Measurements from ENCODE around the gene CDC42SE2.
"Not testable (repeated sequence)": the region's sequence is repeated elsewhere in the genome, so short reads cannot be mapped to it uniquely, and the experiment has no call there.

The CDC42SE2 gene

GRCh38 chr5:131252824-131253171, 11.1 kb upstream of the CDC42SE2 start:
- H3K4me3 ChIP-seq (ENCODE audit: low read depth, low read length, poor library complexity, severe bottlenecking), result peak overlapping the region; percentile 63
- H3K79me2 ChIP-seq (ENCODE audit: insufficient read depth, low read length), result no peaks in the 10 kb centered on the region
- H3K4me2 ChIP-seq (ENCODE audit: low read length), result peak overlapping the region; percentile 90

GRCh38 chr5:131254025-131254424, 9.8 kb upstream of the CDC42SE2 start:
- peaks cover 31% of the 10 kb centered on the region for H3K36me3 ChIP-seq (ENCODE audit: insufficient read depth, low read length)
- not testable (repeated sequence) for H3K4me2 ChIP-seq (ENCODE audit: low read length); H3K9me2 ChIP-seq (ENCODE audit: low read depth, low read length); H3K9ac ChIP-seq (ENCODE audit: low read length); H3K79me2 ChIP-seq (ENCODE audit: insufficient read depth, low read length); H3F3A ChIP-seq (ENCODE audit: insufficient read depth, low read length); H4K20me1 ChIP-seq (ENCODE audit: insufficient read depth, low read length); H3K27me3 ChIP-seq (ENCODE audit: insufficient read depth, low read length); H2AFZ ChIP-seq (ENCODE audit: low read length); H3K4me3 ChIP-seq (ENCODE audit: low read depth, low read length, poor library complexity, severe bottlenecking); H3K9me3 ChIP-seq (ENCODE audit: low read length)
- peak overlapping the region; percentile 92 for H3K27ac ChIP-seq (ENCODE audit: low read depth, low read length, poor library complexity, severe bottlenecking)
- peaks cover 87% of the 10 kb centered on the region for H3K4me1 ChIP-seq (ENCODE audit: insufficient read depth, low read length, severe bottlenecking)

More at GRCh38 chr5:131252824-131253171, 11.1 kb upstream of the CDC42SE2 start:
- peak overlapping the region; percentile 75; the same call in 1 of the 2 replicates for H2AFZ ChIP-seq (ENCODE audit: low read length)
- H3K27me3 ChIP-seq (ENCODE audit: insufficient read depth, low read length), result no peaks in the 10 kb centered on the region
- TF ChIP-seq CTCF (IDR thresholded peaks at IDR 0.05; ENCODE audit: low read length) (no peak), EZH2 (IDR thresholded peaks at IDR 0.05; ENCODE audit: borderline replicate concordance, low read length) (no peak)
- H3K9ac ChIP-seq (ENCODE audit: low read length), result peak overlapping the region; percentile 77
- peak overlapping the region; percentile 92 for H3K27ac ChIP-seq (ENCODE audit: low read depth, low read length, poor library complexity, severe bottlenecking)
- peaks cover 18% of the 10 kb centered on the region for H3K36me3 ChIP-seq (ENCODE audit: insufficient read depth, low read length)
- no peaks in the 10 kb centered on the region for H4K20me1 ChIP-seq (ENCODE audit: insufficient read depth, low read length)
- no peaks in the 10 kb centered on the region; the same call in 1 of the 2 replicates for H3F3A ChIP-seq (ENCODE audit: insufficient read depth, low read length)
- H3K9me3 ChIP-seq (ENCODE audit: low read length), result no peaks in the 10 kb centered on the region
- no peaks in the 10 kb centered on the region for H3K9me2 ChIP-seq (ENCODE audit: low read depth, low read length)
- peaks cover 74% of the 10 kb centered on the region for H3K4me1 ChIP-seq (ENCODE audit: insufficient read depth, low read length, severe bottlenecking)

- Histone ChIP-seq H3K9ac (ENCODE audit: low read length) (no peak overlapping the region), H3F3A (ENCODE audit: insufficient read depth, low read length) (no peaks in the 10 kb centered on the region; the same call in none of the 2 replicates), H3K27me3 (ENCODE audit: insufficient read depth, low read length) (no peaks in the 10 kb centered on the region), H3K4me1 (ENCODE audit: insufficient read depth, low read length, severe bottlenecking) (peaks cover 87% of the 10 kb centered on the region), H3K36me3 (ENCODE audit: insufficient read depth, low read length) (peaks cover 37% of the 10 kb centered on the region), H3K4me2 (ENCODE audit: low read length) (no peak overlapping the region), H3K9me3 (ENCODE audit: low read length) (no peaks in the 10 kb centered on the region), H3K9me2 (ENCODE audit: low read depth, low read length) (no peaks in the 10 kb centered on the region), H2AFZ (ENCODE audit: low read length) (no peak overlapping the region), H3K4me3 (ENCODE audit: low read depth, low read length, poor library complexity, severe bottlenecking) (no peak overlapping the region), H3K27ac (ENCODE audit: low read depth, low read length, poor library complexity, severe bottlenecking) (no peak overlapping the region), H4K20me1 (ENCODE audit: insufficient read depth, low read length) (no peaks in the 10 kb centered on the region), H3K79me2 (ENCODE audit: insufficient read depth, low read length) (no peaks in the 10 kb centered on the region)
- TF ChIP-seq EZH2 (IDR thresholded peaks at IDR 0.05; ENCODE audit: borderline replicate concordance, low read length), result no peak
- TF ChIP-seq CTCF (IDR thresholded peaks at IDR 0.05; ENCODE audit: low read length), result no peak
Observed at GRCh38 chr5:131254741-131255140, 9.1 kb upstream of the CDC42SE2 start.

- peaks cover 4% of the 10 kb centered on the region; the same call in 1 of the 2 replicates for H3F3A ChIP-seq (ENCODE audit: insufficient read depth, low read length)
- H3K4me1 ChIP-seq (ENCODE audit: insufficient read depth, low read length, severe bottlenecking), result peaks cover 78% of the 10 kb centered on the region
- peaks cover 40% of the 10 kb centered on the region for H3K36me3 ChIP-seq (ENCODE audit: insufficient read depth, low read length)
- peak overlapping the region; percentile 85 for H3K27ac ChIP-seq (ENCODE audit: low read depth, low read length, poor library complexity, severe bottlenecking)
- no peaks in the 10 kb centered on the region for H3K27me3 ChIP-seq (ENCODE audit: insufficient read depth, low read length)
- H3K9me2 ChIP-seq (ENCODE audit: low read depth, low read length), result no peaks in the 10 kb centered on the region
- no peak for TF ChIP-seq CTCF (IDR thresholded peaks at IDR 0.05; ENCODE audit: low read length)
- no peak for TF ChIP-seq EZH2 (IDR thresholded peaks at IDR 0.05; ENCODE audit: borderline replicate concordance, low read length)
- peak overlapping the region; percentile 6; the same call in 1 of the 2 replicates for H3K9ac ChIP-seq (ENCODE audit: low read length)
- H4K20me1 ChIP-seq (ENCODE audit: insufficient read depth, low read length), result no peaks in the 10 kb centered on the region
- no peaks in the 10 kb centered on the region for H3K9me3 ChIP-seq (ENCODE audit: low read length)
- H3K79me2 ChIP-seq (ENCODE audit: insufficient read depth, low read length), result no peaks in the 10 kb centered on the region
- H3K4me2 ChIP-seq (ENCODE audit: low read length), result peak overlapping the region; percentile 39
- no peak overlapping the region for H2AFZ ChIP-seq (ENCODE audit: low read length)
- H3K4me3 ChIP-seq (ENCODE audit: low read depth, low read length, poor library complexity, severe bottlenecking), result no peak overlapping the region
Observed at GRCh38 chr5:131256507-131256823, 7.4 kb upstream of the CDC42SE2 start.

All from OCI-LY1 (cell line).